Measurements from ENCODE around the gene CMTR1. TPM values are rescaled to one million over a fixed set of nuclear protein-coding genes. Genes with fewer than 3 reads are reported as not detected.

The CMTR1 gene
- total RNA-seq, 1 experiment from 2014 or later: 34.8 TPM

DNA sequence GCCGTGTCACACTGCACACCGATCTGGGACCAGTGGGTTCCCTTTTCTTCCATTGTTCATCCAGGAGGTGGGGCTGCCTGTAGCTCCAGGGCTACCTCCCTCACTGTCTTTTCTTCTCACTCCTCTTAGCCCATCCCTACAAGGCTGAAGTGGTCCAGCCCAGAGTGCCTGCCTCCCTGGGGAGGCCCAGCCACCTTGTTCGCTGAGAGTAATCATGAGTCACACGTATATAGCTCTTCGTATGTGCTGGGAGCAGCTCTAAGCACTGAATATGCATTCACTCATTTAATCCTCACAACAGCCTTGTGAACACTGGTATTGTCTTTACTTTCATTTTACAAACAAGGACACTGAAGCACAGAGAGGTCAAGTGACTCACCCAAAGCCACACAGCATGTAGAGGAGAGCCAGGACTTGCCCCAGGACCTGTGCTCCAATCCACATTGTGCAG lies 81.3 kb downstream of the CMTR1 start:
- Histone ChIP-seq H4K91ac (ENCODE audit: insufficient read length, low read depth, low read length) (no peak overlapping the region), H3K23me2 (ENCODE audit: insufficient read length, low read depth, low read length, poor library complexity, severe bottlenecking) (peaks cover 9% of the 10 kb centered on the region), H3K23ac (ENCODE audit: insufficient read length, low read depth, low read length) (no peak overlapping the region), H3T11ph (ENCODE audit: low read length) (no peak overlapping the region), H3K79me1 (ENCODE audit: insufficient read depth, low read depth, low read length, poor library complexity, severe bottlenecking) (no peaks in the 10 kb centered on the region), H3K27me3 (ENCODE audit: insufficient read depth, low read length) (peaks cover 6% of the 10 kb centered on the region; the same call in 1 of the 2 replicates), H2AK5ac (ENCODE audit: insufficient read length, low read length) (no peak overlapping the region), H2AFZ (ENCODE audit: low read length) (no peak overlapping the region), H2BK12ac (ENCODE audit: insufficient read length, low read depth, low read length) (no peak overlapping the region), H3K27ac (ENCODE audit: insufficient read length, low read depth, low read length) (no peak overlapping the region), H3K4ac (ENCODE audit: low read depth, low read length) (no peak overlapping the region), H3K4me1 (ENCODE audit: insufficient read depth, low read length) (peaks cover 10% of the 10 kb centered on the region; the same call in 1 of the 2 replicates), H2BK20ac (ENCODE audit: low read depth, low read length, poor library complexity, severe bottlenecking) (no peak overlapping the region), H4K5ac (ENCODE audit: insufficient read length, low read depth, low read length) (no peak overlapping the region), H3K9ac (ENCODE audit: extremely low read depth, insufficient read length, low read length) (no peak overlapping the region), H2BK5ac (ENCODE audit: insufficient read length, low read length) (no peak overlapping the region), H3K56ac (ENCODE audit: insufficient read length, low read depth, low read length) (no peak overlapping the region), H3K14ac (ENCODE audit: insufficient read depth, low read length) (no peak overlapping the region), H4K8ac (replicated peaks; ENCODE audit: insufficient read length, low read depth, low read length) (no peak overlapping the region), H2BK15ac (ENCODE audit: low read depth, low read length) (no peak overlapping the region), H3K18ac (ENCODE audit: insufficient read length, low read depth, low read length) (no peak overlapping the region), H2BK120ac (ENCODE audit: low read depth, low read length, poor library complexity, severe bottlenecking) (no peak overlapping the region), H3K9me3 (ENCODE audit: control insufficient read depth, low read depth, low read length) (no peaks in the 10 kb centered on the region), H3K79me2 (ENCODE audit: insufficient read depth, low read length) (no peaks in the 10 kb centered on the region), H4K20me1 (ENCODE audit: control insufficient read depth, insufficient read depth, insufficient read length) (no peaks in the 10 kb centered on the region), H3K4me2 (ENCODE audit: insufficient read depth, insufficient read length, low read length) (no peak overlapping the region)
- WGBS (ENCODE audit: extremely low coverage, insufficient read length, low lambda C conversion rate): no CpG with 5 or more reads among the region's 5 CpGs
- TF ChIP-seq, protein P1, sequence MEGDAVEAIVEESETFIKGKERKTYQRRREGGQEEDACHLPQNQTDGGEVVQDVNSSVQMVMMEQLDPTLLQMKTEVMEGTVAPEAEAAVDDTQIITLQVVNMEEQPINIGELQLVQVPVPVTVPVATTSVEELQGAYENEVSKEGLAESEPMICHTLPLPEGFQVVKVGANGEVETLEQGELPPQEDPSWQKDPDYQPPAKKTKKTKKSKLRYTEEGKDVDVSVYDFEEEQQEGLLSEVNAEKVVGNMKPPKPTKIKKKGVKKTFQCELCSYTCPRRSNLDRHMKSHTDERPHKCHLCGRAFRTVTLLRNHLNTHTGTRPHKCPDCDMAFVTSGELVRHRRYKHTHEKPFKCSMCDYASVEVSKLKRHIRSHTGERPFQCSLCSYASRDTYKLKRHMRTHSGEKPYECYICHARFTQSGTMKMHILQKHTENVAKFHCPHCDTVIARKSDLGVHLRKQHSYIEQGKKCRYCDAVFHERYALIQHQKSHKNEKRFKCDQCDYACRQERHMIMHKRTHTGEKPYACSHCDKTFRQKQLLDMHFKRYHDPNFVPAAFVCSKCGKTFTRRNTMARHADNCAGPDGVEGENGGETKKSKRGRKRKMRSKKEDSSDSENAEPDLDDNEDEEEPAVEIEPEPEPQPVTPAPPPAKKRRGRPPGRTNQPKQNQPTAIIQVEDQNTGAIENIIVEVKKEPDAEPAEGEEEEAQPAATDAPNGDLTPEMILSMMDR (conservative IDR thresholded peaks at IDR 0.05): no peak
- no peaks in the 10 kb centered on the region; a peak in 2 of 7 replicates for H3K36me3 Mint-ChIP-seq (ENCODE audit: insufficient read depth in 1 of 3, low read depth in 3 of 3)
- no peaks in the 10 kb centered on the region; a peak in 2 of 5 replicates for H3K9me3 Mint-ChIP-seq
- H3K27me3 Mint-ChIP-seq (ENCODE audit: low read depth): peaks cover 50% of the 10 kb centered on the region
- peaks cover 56 to 77% of the 10 kb centered on the region in 2 experiments for H3K4me1 Mint-ChIP-seq
- H3K27ac Mint-ChIP-seq: no peak overlapping the region; a peak in 2 of 7 replicates
- DNase-seq: no peak
- no peak overlapping the region; a peak in 2 of 5 replicates for H3K4me3 Mint-ChIP-seq

Measured in H9 (cell line).